ES-I3 (cell line): Measurements from ENCODE around the gene SPATS1.
"Not testable (repeated sequence)": the region's sequence is repeated elsewhere in the genome, so short reads cannot be mapped to it uniquely, and the experiment has no call there.

Experiments used
- H3K36me3 ChIP-seq: 2 replicates; pipeline ENCODE4 v1.6.1; 2013; ENCODE audit warnings: mild to moderate bottlenecking, low read length, control low read depth, moderate library complexity; ENCODE audit not compliant: insufficient read depth
- H3K4me1 ChIP-seq: 2 replicates; pipeline ENCODE4 v1.6.1; 2013; ENCODE audit warnings: mild to moderate bottlenecking, control low read depth, low read length; ENCODE audit not compliant: insufficient read depth
- H3K9ac ChIP-seq: 2 replicates; pipeline ENCODE4 v1.6.1; 2013; ENCODE audit warnings: low read depth, mild to moderate bottlenecking, low read length, moderate library complexity
- H3K9me3 ChIP-seq: 2 replicates; pipeline ENCODE4 v1.6.1; 2013; ENCODE audit warnings: mild to moderate bottlenecking, low read length, moderate library complexity; ENCODE audit not compliant: control insufficient read depth, insufficient read depth

The SPATS1 gene

GRCh38 chr6:44317136-44317631 is 25.3 kb upstream of the SPATS1 start:
- H3K36me3 ChIP-seq, H3K9me3 ChIP-seq, H3K9ac ChIP-seq, H3K4me1 ChIP-seq: not testable (repeated sequence)

GRCh38 chr6:44321210-44321609 is 21.2 kb upstream of the SPATS1 start:
- H3K9ac ChIP-seq = no peak overlapping the region
- H3K4me1 ChIP-seq = no peaks in the 10 kb centered on the region
- H3K9me3 ChIP-seq = no peaks in the 10 kb centered on the region
- H3K36me3 ChIP-seq = no peaks in the 10 kb centered on the region

- H3K36me3 ChIP-seq = no peaks in the 10 kb centered on the region
- H3K4me1 ChIP-seq = peaks cover 17% of the 10 kb centered on the region
- no peaks in the 10 kb centered on the region for H3K9me3 ChIP-seq
- H3K9ac ChIP-seq = no peak overlapping the region
These were observed 15.4 kb upstream of the SPATS1 start for GRCh38 chr6:44327096-44327495.

- H3K9ac ChIP-seq = no peak overlapping the region; the same call in 1 of the 2 replicates
- H3K9me3 ChIP-seq = no peaks in the 10 kb centered on the region
- no peaks in the 10 kb centered on the region for H3K36me3 ChIP-seq
- H3K4me1 ChIP-seq = peaks cover 17% of the 10 kb centered on the region
These were observed 14.7 kb upstream of the SPATS1 start for GRCh38 chr6:44327760-44328159.

- Histone ChIP-seq H3K4me1 (peaks cover 17% of the 10 kb centered on the region), H3K9ac (peak overlapping the region; percentile 31)
- not testable (repeated sequence) for H3K36me3 ChIP-seq, H3K9me3 ChIP-seq
These were observed 14.2 kb upstream of the SPATS1 start for GRCh38 chr6:44328203-44328602.

- no peaks in the 10 kb centered on the region for H3K9me3 ChIP-seq
These were observed 12.6 kb upstream of the SPATS1 start for GRCh38 chr6:44329858-44330257.

GRCh38 chr6:44332585-44332984 is 9.9 kb upstream of the SPATS1 start:
- Histone ChIP-seq H3K36me3 (no peaks in the 10 kb centered on the region), H3K9me3 (no peaks in the 10 kb centered on the region), H3K9ac (no peak overlapping the region), H3K4me1 (peaks cover 17% of the 10 kb centered on the region)

More at GRCh38 chr6:44329858-44330257, 12.6 kb upstream of the SPATS1 start:
- H3K9ac ChIP-seq = no peak overlapping the region
- H3K36me3 ChIP-seq = no peaks in the 10 kb centered on the region
- H3K4me1 ChIP-seq = peaks cover 17% of the 10 kb centered on the region

- H3K4me1 ChIP-seq = peaks cover 10% of the 10 kb centered on the region
- H3K9me3 ChIP-seq = no peaks in the 10 kb centered on the region
- H3K9ac ChIP-seq = no peak overlapping the region
- no peaks in the 10 kb centered on the region for H3K36me3 ChIP-seq
These were observed 9.1 kb upstream of the SPATS1 start for GRCh38 chr6:44333273-44333919.

- Histone ChIP-seq H3K36me3 (no peaks in the 10 kb centered on the region), H3K9ac (no peak overlapping the region), H3K9me3 (no peaks in the 10 kb centered on the region), H3K4me1 (peaks cover 10% of the 10 kb centered on the region)
These were observed 8.5 kb upstream of the SPATS1 start for GRCh38 chr6:44333942-44334341.

GRCh38 chr6:44335631-44336030 is 6.8 kb upstream of the SPATS1 start:
- no peaks in the 10 kb centered on the region for H3K9me3 ChIP-seq
- H3K4me1 ChIP-seq = peaks cover 10% of the 10 kb centered on the region
- H3K9ac ChIP-seq = no peak overlapping the region
- no peaks in the 10 kb centered on the region for H3K36me3 ChIP-seq

- H3K9ac ChIP-seq = no peak overlapping the region
- H3K36me3 ChIP-seq = no peaks in the 10 kb centered on the region
- H3K4me1 ChIP-seq = peaks cover 10% of the 10 kb centered on the region
- H3K9me3 ChIP-seq = no peaks in the 10 kb centered on the region
These were observed 4.0 kb upstream of the SPATS1 start for GRCh38 chr6:44338228-44339122.

GRCh38 chr6:44339301-44339700 is 3.1 kb upstream of the SPATS1 start:
- Histone ChIP-seq H3K36me3 (no peaks in the 10 kb centered on the region), H3K4me1 (peaks cover 10% of the 10 kb centered on the region), H3K9ac (no peak overlapping the region), H3K9me3 (no peaks in the 10 kb centered on the region)

GRCh38 chr6:44339763-44340625 is 2.5 kb upstream of the SPATS1 start:
- H3K36me3 ChIP-seq = no peaks in the 10 kb centered on the region
- H3K4me1 ChIP-seq = peaks cover 10% of the 10 kb centered on the region
- no peaks in the 10 kb centered on the region for H3K9me3 ChIP-seq
- H3K9ac ChIP-seq = no peak overlapping the region
